ENCODE measurements around the gene PHF11. TPM values are rescaled to one million over a fixed set of nuclear protein-coding genes. Genes with fewer than 3 reads are reported as not detected.
A peak's percentile ranks its signal among the peaks of the same experiment; 100 is the strongest.

PHF11 gene
- 20.4 to 26.0 TPM (median 24.6 TPM) in 3 replicates for total RNA-seq
- long read RNA-seq, transcript PHF11-202 (10 exons, 1,359 nt) = major isoform, 8 of 10 reads
- long read RNA-seq, partial matches to known transcripts = 0 of 10 reads
- long read RNA-seq, other reads (novel, unspliced or antisense) = 2 of 10 reads

DNA sequence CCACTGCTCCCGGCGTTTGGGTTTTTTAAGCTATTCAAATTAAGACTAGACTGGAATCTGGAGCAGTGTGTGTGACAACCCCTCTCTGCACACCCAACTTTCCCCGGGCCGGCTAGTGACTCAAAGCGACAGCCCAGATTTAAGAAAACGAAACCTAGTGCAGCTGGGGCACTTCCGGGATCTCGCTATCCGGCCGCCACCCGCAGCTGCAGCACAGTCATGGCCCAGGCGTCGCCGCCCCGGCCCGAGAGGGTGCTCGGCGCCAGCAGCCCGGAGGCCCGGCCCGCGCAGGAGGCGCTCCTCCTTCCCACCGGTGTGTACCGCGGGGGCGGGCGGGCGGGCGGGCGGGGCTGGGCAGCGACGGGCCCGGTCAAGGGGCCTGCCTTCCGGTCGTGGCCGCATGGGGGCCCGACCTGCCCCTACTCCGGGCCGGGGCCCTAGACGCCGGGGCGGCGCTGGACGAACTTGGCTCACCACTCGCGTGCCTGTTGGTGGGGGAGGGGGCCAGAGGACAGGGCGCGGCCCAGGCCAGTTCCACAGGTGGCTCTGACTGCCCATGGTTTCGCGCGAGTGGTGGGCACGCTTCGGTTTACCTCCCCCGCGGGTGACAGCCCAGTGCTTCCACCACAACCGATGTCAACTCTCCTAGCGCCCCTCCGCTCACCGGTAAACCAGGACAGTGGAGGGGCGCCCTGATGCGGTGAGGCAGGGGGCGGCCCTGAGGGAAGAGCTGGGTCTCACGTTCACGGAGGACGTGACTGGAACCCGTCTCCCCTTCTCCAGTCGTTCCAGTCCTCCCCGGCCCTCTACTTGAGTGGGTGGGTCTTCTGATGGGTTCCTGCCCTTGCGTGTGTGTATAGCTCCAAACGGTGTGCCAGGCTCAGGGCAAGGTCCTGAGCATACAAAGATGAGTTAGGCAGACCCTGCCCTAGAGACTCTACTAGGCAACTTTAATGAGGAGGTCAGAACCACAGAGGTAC is at the start of gene PHF11:
Gene PHF11, plus strand, starts transcription at position 171 of the 980 bp plus-strand sequence. Its CDS starts 49 bp downstream, at position 220.
- no peak for DNase-seq (ENCODE audit: low spot score)
- TF ChIP-seq, protein P1, sequence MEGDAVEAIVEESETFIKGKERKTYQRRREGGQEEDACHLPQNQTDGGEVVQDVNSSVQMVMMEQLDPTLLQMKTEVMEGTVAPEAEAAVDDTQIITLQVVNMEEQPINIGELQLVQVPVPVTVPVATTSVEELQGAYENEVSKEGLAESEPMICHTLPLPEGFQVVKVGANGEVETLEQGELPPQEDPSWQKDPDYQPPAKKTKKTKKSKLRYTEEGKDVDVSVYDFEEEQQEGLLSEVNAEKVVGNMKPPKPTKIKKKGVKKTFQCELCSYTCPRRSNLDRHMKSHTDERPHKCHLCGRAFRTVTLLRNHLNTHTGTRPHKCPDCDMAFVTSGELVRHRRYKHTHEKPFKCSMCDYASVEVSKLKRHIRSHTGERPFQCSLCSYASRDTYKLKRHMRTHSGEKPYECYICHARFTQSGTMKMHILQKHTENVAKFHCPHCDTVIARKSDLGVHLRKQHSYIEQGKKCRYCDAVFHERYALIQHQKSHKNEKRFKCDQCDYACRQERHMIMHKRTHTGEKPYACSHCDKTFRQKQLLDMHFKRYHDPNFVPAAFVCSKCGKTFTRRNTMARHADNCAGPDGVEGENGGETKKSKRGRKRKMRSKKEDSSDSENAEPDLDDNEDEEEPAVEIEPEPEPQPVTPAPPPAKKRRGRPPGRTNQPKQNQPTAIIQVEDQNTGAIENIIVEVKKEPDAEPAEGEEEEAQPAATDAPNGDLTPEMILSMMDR (IDR thresholded peaks at IDR 0.05) = peak; percentile 38
- Mint-ChIP-seq H3K27ac (ENCODE audit: unreplicated experiment) (peak within 1 kb of the TSS; percentile 98), H3K4me1 (ENCODE audit: low read depth) (peaks cover 30% of the 10 kb centered on the region), H3K27me3 (ENCODE audit: low read depth) (no peaks in the 10 kb centered on the region), H3K9me3 (ENCODE audit: low read depth) (no peaks in the 10 kb centered on the region), H3K4me3 (ENCODE audit: unreplicated experiment) (peak within 1 kb of the TSS; percentile 89), H3K36me3 (ENCODE audit: low read depth) (no peaks in the 10 kb centered on the region)

DNA sequence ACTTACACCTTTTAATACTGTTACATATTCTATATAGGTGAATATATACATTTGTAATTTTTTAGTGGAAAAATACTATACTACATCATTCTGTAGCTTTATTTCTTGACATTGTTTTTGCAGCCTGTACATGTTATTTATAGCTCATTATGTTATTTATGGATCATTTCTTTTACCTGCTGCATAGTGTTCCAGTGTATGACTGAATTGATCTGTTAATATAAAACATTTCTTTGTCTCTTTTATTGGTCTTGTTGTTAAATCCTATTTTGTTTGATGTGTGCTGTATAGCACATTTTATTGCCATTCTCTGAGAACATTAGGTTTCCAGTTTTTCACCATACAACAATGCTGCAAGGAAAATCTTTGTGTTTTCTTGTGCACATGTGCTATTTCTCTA is 49.3 kb upstream of the PHF11 start:
- Mint-ChIP-seq H3K4me1 (ENCODE audit: low read depth) (peaks cover 40% of the 10 kb centered on the region), H3K36me3 (ENCODE audit: low read depth) (peaks cover 2% of the 10 kb centered on the region), H3K27me3 (ENCODE audit: low read depth) (no peaks in the 10 kb centered on the region), H3K4me3 (ENCODE audit: unreplicated experiment) (no peak overlapping the region), H3K27ac (ENCODE audit: unreplicated experiment) (peak overlapping the region; percentile 63), H3K9me3 (ENCODE audit: low read depth) (no peaks in the 10 kb centered on the region)
- no peak for DNase-seq (ENCODE audit: low spot score)
- TF ChIP-seq, protein P1 (IDR thresholded peaks at IDR 0.05) = no peak

DNA sequence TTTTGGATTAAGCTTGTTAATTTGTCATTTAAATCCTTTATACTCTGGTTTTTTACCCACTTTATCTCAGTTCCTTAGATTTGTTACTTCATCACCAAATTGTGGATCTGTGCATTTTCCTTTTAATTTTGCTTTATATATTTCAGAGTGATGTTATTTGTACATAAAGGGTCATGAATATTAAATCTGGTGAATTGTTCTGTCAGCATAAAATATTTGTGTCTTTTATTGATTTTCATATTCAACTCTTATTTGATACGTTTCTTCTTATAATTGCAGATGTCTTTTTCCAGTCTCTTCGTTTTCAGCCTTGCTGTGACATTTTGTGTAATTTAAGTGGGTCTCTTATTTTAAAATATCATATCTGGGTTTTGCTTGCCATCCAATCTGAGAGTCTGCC is 47.0 kb upstream of the PHF11 start:
- TF ChIP-seq, protein P1 (IDR thresholded peaks at IDR 0.05) = no peak
- peaks cover 2% of the 10 kb centered on the region for H3K36me3 Mint-ChIP-seq (ENCODE audit: low read depth)
- no peak overlapping the region for H3K4me3 Mint-ChIP-seq (ENCODE audit: unreplicated experiment)
- H3K9me3 Mint-ChIP-seq (ENCODE audit: low read depth) = no peaks in the 10 kb centered on the region
- H3K27me3 Mint-ChIP-seq (ENCODE audit: low read depth) = no peaks in the 10 kb centered on the region
- no peak overlapping the region for H3K27ac Mint-ChIP-seq (ENCODE audit: unreplicated experiment)
- no peak for DNase-seq (ENCODE audit: low spot score)
- peaks cover 31% of the 10 kb centered on the region for H3K4me1 Mint-ChIP-seq (ENCODE audit: low read depth)

DNA sequence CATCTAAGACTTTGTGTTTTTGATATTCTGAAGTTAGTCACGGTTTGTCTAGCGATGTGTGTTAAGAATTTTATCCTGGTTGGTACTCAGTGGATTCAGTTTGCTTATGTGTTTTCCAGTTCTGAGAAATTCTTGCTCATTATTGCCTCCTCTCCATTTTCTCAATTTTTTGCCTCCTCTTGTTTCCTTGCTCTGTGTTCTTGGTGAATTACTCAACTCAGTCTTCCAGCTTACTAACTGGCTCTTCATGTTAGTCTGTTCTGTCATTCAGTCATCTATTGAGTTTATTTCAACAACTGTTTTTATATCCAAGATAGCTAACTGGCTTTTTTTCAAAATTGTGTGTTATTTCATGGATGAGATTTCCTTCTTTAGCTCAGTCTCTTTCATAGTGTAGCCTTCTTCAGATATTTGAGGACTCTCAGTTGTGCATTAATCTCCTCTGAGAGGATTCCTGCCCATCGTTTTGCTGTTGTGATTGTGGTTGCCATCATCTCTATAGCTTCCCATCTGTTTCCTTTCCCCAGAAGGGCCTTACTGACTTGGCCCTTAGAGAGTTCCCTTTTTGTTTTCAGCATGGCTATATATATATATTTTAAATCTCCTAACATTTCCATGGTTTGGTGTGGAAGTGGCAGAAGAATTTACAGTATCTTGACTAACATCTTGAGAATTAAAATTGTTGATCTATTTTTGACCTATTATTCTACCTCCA is 45.5 kb upstream of the PHF11 start:
- peaks cover 2% of the 10 kb centered on the region for H3K36me3 Mint-ChIP-seq (ENCODE audit: low read depth)
- no peak overlapping the region for H3K4me3 Mint-ChIP-seq (ENCODE audit: unreplicated experiment)
- TF ChIP-seq, protein P1 (IDR thresholded peaks at IDR 0.05) = no peak
- peaks cover 27% of the 10 kb centered on the region for H3K4me1 Mint-ChIP-seq (ENCODE audit: low read depth)
- H3K27me3 Mint-ChIP-seq (ENCODE audit: low read depth) = no peaks in the 10 kb centered on the region
- H3K27ac Mint-ChIP-seq (ENCODE audit: unreplicated experiment) = no peak overlapping the region
- no peaks in the 10 kb centered on the region for H3K9me3 Mint-ChIP-seq (ENCODE audit: low read depth)
- no peak for DNase-seq (ENCODE audit: low spot score)
